Fibroblast of lung (primary cell): ENCODE results near the gene SERPINB11. TPM values are rescaled to one million over a fixed set of nuclear protein-coding genes. Genes with fewer than 3 reads are reported as not detected.
"Not testable (repeated sequence)": the region's sequence is repeated elsewhere in the genome, so short reads cannot be mapped to it uniquely, and the experiment has no call there.

Experiments
- DNase-seq, 2 donors: peaks; one replicate each; pipeline versions ENCODE4 v3.0.0 to v3.0.0-alpha.2; 2010; ENCODE audit warnings: low read depth in 2 of 2
- H2AFZ ChIP-seq: 2 replicates; pipeline ENCODE4 v1.5.1; 2012; ENCODE audit warnings: low read length, control low read depth, inconsistent platforms
- H3K27ac ChIP-seq: 2 replicates; pipeline ENCODE4 v1.5.1; 2011; ENCODE audit warnings: low read length, control low read depth; ENCODE audit not compliant: insufficient read depth
- H3K27me3 ChIP-seq: 2 replicates; pipeline ENCODE4 v1.5.1; 2011; ENCODE audit warnings: mild to moderate bottlenecking, low read length; ENCODE audit not compliant: control insufficient read depth, insufficient read depth
- H3K36me3 ChIP-seq: 2 replicates; pipeline ENCODE4 v1.5.1; 2011; ENCODE audit warnings: low read length; ENCODE audit not compliant: control insufficient read depth, insufficient read depth
- H3K4me1 ChIP-seq: 2 replicates; pipeline ENCODE4 v1.5.1; 2011; ENCODE audit warnings: low read length; ENCODE audit not compliant: control insufficient read depth, insufficient read depth; ENCODE audit errors: extremely low read depth
- H3K4me2 ChIP-seq: 2 replicates; pipeline ENCODE4 v1.5.1; 2011; ENCODE audit warnings: low read length, control low read depth; ENCODE audit not compliant: insufficient read depth; ENCODE audit errors: extremely low read depth
- H3K4me3 ChIP-seq, 4 experiments: fragments of 200-600 bp in 1 of 4; sonication (generic) in 1 of 4; replicated peaks in 1 of 4; 2 replicates each; pipeline ENCODE4 v1.5.1; 2011 to 2016; ENCODE audit warnings: low read length in 4 of 4, low read depth in 3 of 4, mild to moderate bottlenecking in 3 of 4, control low read depth in 2 of 4, inconsistent platforms in 1 of 4, mixed read lengths in 1 of 4; ENCODE audit not compliant: insufficient read depth in 1 of 4; ENCODE audit errors: control extremely low read depth in 1 of 4
- H3K79me2 ChIP-seq: 2 replicates; pipeline ENCODE4 v1.5.1; 2012; ENCODE audit warnings: mild to moderate bottlenecking, low read length, inconsistent platforms; ENCODE audit not compliant: control insufficient read depth, insufficient read depth
- H3K9ac ChIP-seq: 2 replicates; pipeline ENCODE4 v1.5.1; 2011; ENCODE audit warnings: mild to moderate bottlenecking, low read length, control low read depth; ENCODE audit not compliant: insufficient read depth
- H3K9me3 ChIP-seq: 2 replicates; pipeline ENCODE4 v1.5.1; 2012; ENCODE audit warnings: low read depth, low read length; ENCODE audit not compliant: control insufficient read depth, insufficient read depth
- H4K20me1 ChIP-seq: 2 replicates; pipeline ENCODE4 v1.5.1; 2011; ENCODE audit warnings: low read length; ENCODE audit not compliant: control insufficient read depth, insufficient read depth; ENCODE audit errors: extremely low read depth
- CTCF ChIP-seq, 2 donors: IDR thresholded peaks in 1 of 2; conservative IDR thresholded peaks in 1 of 2; 1 replicate in 1 of 2; 2 replicates in 1 of 2; pipeline ENCODE4 v1.5.1; 2011 to 2012; ENCODE audit warnings: low read length in 2 of 2, control low read depth in 1 of 2, inconsistent platforms in 1 of 2, low read depth in 1 of 2, mild to moderate bottlenecking in 1 of 2
- EZH2 ChIP-seq: IDR thresholded peaks from 2 replicates; pipeline ENCODE4 v1.5.1; 2012; ENCODE audit warnings: low read length, control low read depth, mild to moderate bottlenecking; ENCODE audit errors: missing control alignments
- polyA plus RNA-seq, 2 donors: library from polyadenylated mRNA; depleted of rRNA in 1 of 2; stranded (reverse) in 1 of 2; unstranded in 1 of 2; fragments of >200 nt; gene quantifications; 2 replicates each; pipeline ENCODE4 v1.2.1, GENCODE V29; 2011 to 2012; ENCODE audit warnings: missing spikeins in 1 of 2
- total RNA-seq: library from RNA; depleted of rRNA; stranded (reverse); fragments of >200 nt; gene quantifications from 2 replicates; pipeline ENCODE4 v1.2.1, GENCODE V29; 2014

The SERPINB11 gene
- total and polyA plus RNA-seq, 2 donors (not counting 1 experiment from before 2014, with no cell fraction given) = not detected

GRCh38 chr18:63757541-63757940 lies 54.8 kb downstream of the SERPINB11 start:
- Histone ChIP-seq H3K9ac (no peak overlapping the region), H3K79me2 (no peaks in the 10 kb centered on the region), H3K4me3 (no peak overlapping the region), H3K9me3 (no peaks in the 10 kb centered on the region), H2AFZ (no peak overlapping the region), H3K27me3 (no peaks in the 10 kb centered on the region), H3K27ac (no peak overlapping the region), H4K20me1 (no peaks in the 10 kb centered on the region), H3K4me1 (peaks cover 3% of the 10 kb centered on the region), H3K4me2 (no peak overlapping the region), H3K36me3 (no peaks in the 10 kb centered on the region)
- TF ChIP-seq EZH2 (no peak), CTCF (conservative IDR thresholded peaks at IDR 0.05 in 1 of 2, IDR thresholded peaks at IDR 0.05 in 1 of 2; ENCODE audit: low read depth in 1 of 2, low read length in 2 of 2) (no peak)
- no peak for DNase-seq

GRCh38 chr18:63758615-63759240 lies 56.0 kb downstream of the SERPINB11 start:
- Histone ChIP-seq H3K79me2 (no peaks in the 10 kb centered on the region), H4K20me1 (no peaks in the 10 kb centered on the region), H3K36me3 (no peaks in the 10 kb centered on the region)

GRCh38 chr18:63759786-63760185 lies 57.0 kb downstream of the SERPINB11 start:
- H4K20me1 ChIP-seq, H2AFZ ChIP-seq, H3K4me1 ChIP-seq, H3K27ac ChIP-seq, H3K4me3 ChIP-seq, DNase-seq, H3K36me3 ChIP-seq, H3K9ac ChIP-seq, H3K9me3 ChIP-seq, H3K27me3 ChIP-seq, H3K79me2 ChIP-seq, H3K4me2 ChIP-seq: not testable (repeated sequence)

More at GRCh38 chr18:63758615-63759240, 56.0 kb downstream of the SERPINB11 start:
- Histone ChIP-seq H3K4me2 (no peak overlapping the region), H2AFZ (no peak overlapping the region), H3K4me3 (no peak overlapping the region), H3K9ac (no peak overlapping the region), H3K9me3 (no peaks in the 10 kb centered on the region), H3K27ac (no peak overlapping the region), H3K4me1 (peaks cover 8% of the 10 kb centered on the region), H3K27me3 (no peaks in the 10 kb centered on the region)
- DNase-seq = peak in 1 of 2 donors; percentile 29
- TF ChIP-seq CTCF (conservative IDR thresholded peaks at IDR 0.05 in 1 of 2, IDR thresholded peaks at IDR 0.05 in 1 of 2; ENCODE audit: low read depth in 1 of 2, low read length in 2 of 2) (no peak), EZH2 (no peak)
